DMS114 treated with DMSO at 0.1 percent for 48 hours (cell line): Measurements from ENCODE around the gene DNAL1.
"Not testable (repeated sequence)": the region's sequence is repeated elsewhere in the genome, so short reads cannot be mapped to it uniquely, and the experiment has no call there.

Experiments used
- DNase-seq: peaks from one replicate; lab custom pipeline; 2025; ENCODE audit not compliant: unreplicated experiment; lab: John Stamatoyannopoulos, UW

DNAL1 gene

DNA sequence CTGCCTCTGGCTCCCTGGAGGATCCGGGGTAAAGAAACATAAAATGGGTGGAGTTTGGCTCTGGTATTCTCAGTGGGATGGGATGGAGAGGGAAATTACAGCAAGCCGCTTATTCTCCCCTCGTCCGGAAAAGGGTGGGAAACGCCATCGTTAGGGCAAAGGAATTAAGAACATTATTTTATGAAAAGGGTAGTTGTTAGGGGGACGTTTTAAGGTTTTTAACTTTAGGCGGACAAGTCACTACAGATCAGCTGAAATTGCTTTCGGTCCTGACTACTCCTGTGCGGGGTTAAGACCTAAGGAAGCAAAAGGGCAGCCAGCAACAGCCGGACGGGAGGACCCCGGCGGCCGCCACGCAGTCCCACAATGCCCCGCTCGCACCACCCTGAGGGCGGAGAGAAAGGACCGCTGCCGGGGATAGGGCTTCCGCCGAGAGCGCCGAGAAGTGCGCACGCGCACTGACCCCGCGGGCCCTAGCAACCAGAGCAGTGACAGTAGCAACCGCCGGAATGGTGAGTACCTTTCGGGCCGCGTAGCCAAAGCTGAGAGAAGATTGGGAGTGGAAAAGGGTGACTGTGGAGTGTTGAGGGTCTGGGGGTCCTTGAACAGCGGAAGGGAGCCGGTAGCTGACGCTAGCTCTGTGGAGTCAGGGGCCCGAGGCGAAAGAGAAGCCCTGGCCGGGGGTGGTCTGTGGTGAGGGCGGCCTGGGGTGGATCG, at the start of gene DNAL1:
DNAL1 (plus strand) TSS at position 456 of the 717 bp plus-strand sequence; CDS start at position 510, 54 bp downstream.
- DNase-seq, result peak; percentile 76

DNA sequence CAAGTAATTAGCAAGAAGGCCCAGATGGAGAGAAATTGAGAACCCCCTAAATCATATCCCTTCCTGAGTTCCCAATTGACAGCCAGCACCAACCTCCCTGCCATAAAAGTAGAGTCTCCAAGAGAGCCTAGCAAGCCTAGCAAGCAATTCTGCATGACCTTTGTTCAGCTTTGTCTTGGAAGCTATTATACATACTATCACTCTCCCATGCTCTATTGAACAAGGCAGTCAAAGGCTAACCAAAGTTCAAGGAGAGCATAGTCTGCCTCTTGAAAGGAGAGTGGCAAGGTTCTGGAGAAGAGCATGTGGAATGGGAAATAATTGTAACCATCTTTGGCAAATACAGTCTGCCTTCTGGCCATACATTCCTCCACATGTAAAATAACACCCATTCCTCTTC, 45.3 kb upstream of the DNAL1 start:
- DNase-seq, result no peak

DNA sequence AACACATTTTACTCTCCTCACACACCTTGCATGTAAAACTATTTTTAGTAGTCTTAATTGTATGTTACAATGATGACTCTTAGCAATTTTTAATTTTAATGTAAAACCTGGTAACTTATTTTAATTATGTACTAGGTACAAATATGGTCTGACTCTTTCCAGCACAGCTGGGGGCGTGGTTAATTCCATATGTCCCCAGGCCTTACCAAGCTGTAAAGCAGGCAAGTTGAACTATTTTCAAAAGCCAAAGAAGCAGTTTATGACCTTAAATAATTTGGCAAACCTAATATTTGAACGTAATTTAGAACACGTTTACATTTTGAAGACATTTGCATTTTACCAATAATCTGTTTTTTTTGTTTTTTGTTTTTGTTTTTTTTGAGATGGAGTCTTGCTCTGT, 41.8 kb upstream of the DNAL1 start:
- no peak for DNase-seq

DNA sequence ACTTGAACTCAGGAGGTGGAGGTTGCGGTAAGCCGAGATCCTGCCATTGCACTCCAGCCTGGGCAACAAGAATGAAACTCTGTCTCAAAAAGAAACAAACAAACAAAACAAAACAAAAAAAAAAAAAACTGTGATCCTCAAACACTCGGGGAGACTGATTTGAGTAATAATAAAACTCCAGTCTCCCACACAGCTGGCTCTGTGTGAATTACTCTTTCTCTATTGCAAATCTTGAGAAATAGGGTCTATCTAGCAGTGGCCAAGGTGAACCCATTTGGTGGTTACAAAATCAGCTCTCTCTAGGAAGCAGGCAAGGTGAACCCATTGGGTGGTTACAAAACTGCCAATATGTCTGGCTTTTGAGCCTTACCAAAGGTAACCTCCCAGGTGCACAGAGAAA, 38.5 kb upstream of the DNAL1 start:
- no peak for DNase-seq

GRCh38 chr14:73607241-73607640, 37.5 kb upstream of the DNAL1 start:
- no peak for DNase-seq

DNA sequence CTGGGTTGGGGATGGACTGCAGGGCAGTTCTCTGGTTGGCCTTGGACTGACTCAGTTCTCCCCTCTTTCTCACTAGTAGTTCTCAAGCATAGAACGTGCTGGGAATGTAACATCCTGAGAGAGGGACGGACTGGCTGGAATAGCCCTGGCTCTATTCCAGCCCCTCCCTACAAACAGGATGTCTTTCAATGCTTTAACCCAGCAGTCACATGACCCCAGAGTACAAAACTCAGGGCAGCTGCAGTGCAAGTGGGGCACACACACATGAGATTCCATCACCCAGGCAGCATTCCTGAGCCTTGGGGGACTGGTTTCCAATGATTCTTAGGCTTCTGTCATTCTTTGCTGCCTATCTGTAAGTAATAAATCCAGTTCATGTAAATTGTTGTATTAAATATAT, 34.1 kb upstream of the DNAL1 start:
- no peak for DNase-seq

DNA sequence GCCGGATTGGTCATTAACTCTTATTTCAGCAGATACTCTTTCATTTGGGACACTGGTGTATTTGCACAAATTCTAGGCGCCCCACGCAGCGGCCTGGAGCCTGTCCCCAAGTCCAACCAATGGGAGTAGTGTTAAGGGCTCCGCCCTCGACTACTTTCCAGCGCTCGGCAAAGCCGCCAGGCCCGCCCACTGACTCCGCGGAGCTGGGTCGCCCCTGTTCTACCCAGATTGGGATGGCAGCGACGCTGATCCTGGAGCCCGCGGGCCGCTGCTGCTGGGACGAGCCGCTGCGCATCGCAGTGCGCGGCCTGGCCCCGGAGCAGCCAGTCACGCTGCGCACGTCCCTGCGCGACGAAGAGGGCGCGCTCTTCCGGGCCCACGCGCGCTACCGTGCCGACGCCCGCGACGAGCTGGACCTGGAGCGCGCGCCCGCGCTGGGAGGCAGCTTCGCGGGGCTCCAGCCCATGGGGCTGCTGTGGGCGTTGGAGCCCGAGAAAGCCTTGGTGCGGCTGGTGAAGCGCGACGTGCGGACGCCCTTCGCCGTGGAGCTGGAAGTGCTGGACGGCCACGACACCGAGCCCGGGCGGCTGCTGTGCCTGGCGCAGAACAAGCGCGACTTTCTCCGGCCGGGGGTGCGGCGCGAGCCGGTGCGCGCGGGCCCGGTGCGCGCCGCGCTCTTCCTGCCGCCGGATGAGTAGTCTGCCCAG, 32.3 kb upstream of the DNAL1 start, which contains the start of gene ACOT6:
ACOT6 (plus strand) TSS at position 179 of the 707 bp plus-strand sequence; CDS start at position 234, 55 bp downstream.
- DNase-seq, result peak; percentile 61

GRCh38 chr14:73613046-73613383, 31.8 kb upstream of the DNAL1 start:
- DNase-seq, result peak; percentile 31

DNA sequence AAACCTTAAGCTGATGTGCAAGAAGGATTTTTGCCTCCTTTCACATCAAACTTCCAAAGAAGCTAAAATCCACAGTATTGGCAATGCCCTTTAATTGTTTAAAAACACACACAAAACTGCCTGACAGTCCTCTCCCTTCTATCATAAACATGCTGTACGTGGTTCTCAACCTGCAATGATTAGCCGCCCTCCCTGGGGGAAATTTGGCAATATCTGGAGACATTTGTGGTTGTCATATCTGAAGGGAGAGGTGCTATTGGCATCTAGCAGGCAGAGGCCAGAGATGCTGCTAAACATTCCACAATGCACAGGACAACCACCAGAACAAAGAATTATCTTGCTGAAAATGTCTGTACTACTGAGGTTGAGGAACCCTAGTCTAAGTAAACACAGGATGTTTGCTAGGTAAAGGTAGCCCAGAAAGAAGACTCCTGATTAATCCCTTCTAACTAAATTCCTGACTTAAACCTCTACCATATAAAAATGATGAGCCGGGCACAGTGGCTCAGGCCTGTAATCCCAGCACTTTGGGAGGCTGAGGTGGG, 31.3 kb upstream of the DNAL1 start:
- DNase-seq, result no peak

GRCh38 chr14:73616831-73617230, 28.0 kb upstream of the DNAL1 start:
- no peak for DNase-seq

DNA sequence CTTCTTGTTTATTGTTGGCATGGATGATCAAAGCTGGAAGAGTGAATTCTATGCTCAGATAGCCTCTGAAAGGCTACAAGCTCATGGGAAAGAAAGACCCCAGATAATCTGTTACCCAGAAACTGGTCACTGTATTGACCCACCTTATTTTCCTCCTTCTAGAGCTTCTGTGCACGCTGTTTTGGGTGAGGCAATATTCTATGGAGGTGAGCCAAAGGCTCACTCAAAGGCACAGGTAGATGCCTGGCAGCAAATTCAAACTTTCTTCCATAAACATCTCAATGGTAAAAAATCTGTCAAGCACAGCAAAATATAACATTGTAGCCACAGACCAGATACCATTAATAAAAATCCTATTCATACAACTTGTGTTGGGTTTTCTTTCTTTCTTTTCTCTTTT, 25.3 kb upstream of the DNAL1 start:
- no peak for DNase-seq

DNA sequence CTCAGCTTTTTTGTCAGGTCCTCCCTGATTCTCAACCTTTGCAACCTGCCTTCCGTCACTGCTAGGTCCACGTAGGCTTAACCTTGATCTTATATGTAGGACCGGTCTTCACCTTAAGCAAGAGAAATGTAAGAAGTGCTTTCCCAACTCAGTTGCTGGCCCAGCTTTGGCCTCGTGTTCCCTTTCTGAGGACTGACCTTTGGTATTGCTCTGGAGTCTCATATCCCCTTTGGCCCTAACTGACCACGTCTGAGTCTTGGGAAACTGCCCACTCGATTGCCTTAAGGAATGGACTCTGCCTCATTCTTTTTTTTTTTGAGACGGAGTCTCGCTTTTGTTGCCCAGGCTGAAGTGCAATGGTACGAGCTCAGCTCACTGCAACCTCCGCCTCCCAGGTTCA, 24.5 kb upstream of the DNAL1 start:
- no peak for DNase-seq

DNA sequence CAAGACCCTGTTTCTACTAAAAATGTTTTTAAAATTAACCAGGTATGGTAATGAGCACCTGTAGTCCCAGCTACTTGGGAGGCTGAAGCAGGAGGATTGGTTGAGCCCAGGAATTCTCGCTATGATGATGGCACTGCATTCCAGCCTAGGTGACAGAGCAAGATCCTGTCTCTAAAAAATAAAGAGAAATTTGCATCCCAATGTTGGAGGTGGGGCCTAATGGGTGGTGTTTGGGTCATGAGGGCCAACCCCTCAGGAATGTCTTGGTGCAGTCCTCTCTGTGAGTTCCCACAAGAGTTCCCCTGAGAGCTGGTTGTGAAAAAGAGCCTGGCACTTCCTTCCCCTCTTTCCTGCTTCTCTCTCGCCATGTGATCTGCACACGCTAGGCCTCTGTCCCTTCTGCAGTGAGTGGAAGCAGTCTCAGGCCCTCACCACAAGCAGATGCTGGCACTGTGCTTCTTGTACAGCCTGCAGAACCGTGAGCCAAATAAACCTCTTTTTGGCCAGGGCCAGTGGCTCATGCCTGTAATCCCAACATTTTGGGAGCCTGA, 21.2 kb upstream of the DNAL1 start:
- DNase-seq, result no peak

- DNase-seq, result no peak
Measured at GRCh38 chr14:73625706-73626105, 19.1 kb upstream of the DNAL1 start.

- no peak for DNase-seq
Measured at GRCh38 chr14:73627151-73627558, 17.6 kb upstream of the DNAL1 start.

- DNase-seq, result no peak
Measured at GRCh38 chr14:73630009-73630780, 14.6 kb upstream of the DNAL1 start.

GRCh38 chr14:73633116-73634010, 11.4 kb upstream of the DNAL1 start:
- DNase-seq, result peak; percentile 50

DNA sequence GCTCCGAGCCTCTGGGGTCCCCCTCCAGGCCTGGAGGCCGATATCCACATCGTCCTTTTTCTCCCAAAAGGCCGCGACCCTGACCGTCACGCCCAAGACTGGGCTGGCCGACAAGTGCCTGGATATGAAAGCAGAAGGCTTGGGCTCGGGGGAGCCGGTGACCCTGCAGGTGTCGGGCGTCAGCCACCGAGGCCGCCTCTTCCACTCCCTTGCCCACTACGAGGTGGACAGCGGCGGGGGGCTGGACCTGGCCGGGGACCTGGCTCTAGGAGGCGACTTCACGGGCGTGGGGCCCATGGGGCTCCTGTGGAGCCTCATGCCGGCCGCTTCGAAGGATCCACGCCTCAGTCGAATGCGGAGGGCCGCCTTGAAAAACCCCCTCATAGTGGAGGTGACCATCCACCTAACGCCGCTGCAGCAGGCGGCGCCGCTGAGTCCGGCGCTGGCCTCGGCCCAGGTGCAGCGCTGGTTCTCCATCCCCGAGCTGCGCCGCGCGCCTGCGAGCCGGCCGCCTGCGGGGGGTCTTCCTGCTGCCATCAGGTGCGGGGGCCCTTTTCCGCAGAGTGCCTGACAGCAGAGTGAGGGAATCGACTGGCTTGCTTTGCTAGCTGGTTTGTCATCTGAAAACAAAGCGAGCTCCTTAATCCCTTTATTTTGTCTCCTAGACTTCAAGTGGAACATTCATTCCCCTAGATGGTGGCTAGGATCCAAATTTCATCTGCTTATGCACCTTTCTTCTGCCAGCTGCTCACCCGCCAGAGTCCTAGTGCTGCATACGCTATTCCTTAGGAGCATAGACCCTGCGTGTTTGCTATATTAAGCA, 10.6 kb upstream of the DNAL1 start:
- DNase-seq, result no peak

DNA sequence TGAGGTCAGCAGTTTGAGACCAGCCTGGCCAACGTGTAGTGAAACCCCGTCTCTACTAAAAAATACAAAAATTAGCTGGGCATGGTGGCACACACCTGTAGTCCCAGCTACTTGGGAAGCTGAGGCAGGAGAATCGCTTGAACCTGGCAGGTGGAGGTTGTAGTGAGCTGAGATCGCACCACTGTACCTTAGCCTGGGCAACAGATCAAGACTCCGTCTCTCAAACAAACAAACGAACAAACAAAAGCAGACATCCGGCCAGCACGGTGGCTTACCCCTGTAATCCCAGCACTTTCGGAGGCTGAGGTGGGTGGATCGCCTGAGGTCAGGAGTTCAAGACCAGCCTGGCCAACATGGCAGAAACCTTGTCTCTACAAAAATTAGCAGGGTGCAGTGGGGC, 8.4 kb upstream of the DNAL1 start:
- not testable (repeated sequence) for DNase-seq
